ENCODE measurements around the gene PAOX.

The PAOX gene

DNA sequence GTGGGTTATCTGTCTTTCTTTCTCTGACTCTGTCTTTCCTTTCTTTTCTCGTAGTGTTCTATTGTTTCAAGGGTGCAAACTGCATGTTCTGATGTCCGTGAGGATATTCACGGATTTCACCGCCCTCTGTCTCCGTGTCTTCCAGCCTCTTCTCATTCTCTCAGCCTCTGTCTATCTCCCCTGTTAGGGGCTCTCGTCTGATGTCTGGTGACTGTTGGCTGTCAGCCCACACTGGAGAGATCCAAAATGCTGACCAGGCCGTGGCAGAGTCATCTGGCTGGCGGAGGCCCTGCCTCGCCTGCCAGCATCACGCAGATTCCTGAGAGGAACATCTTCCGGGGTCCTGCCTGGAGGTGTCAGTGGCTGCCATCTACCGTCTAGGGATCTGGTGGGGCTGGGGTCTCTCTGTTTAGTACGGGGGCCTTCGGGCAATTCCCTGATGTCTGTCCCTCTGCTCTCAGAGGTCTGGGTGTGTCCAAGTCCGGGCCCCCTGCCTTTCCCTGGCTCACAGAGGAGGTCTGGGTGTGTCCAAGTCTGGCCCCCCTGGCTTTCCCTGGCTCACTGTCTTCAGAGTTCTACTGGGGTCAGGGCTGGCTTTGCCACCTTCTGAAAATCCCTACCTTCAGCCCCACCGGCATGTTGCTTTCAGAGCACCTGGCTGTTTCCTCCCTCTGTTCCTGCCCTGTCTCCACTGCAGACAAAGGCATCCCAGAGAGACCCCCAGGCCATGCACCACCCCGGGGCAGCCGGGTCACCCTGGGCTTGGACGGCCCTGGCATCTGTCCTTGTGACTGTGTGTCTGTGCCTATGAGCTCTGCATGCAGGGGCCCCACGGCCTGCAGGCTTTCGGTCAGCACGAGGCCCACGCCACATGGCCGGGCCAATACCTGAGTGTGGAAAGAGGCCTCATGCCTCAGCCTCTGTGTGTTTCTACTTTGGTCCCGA, 60.7 kb downstream of the PAOX start:
- no peak for DNase-seq (ENCODE audit: low read depth)

DNA sequence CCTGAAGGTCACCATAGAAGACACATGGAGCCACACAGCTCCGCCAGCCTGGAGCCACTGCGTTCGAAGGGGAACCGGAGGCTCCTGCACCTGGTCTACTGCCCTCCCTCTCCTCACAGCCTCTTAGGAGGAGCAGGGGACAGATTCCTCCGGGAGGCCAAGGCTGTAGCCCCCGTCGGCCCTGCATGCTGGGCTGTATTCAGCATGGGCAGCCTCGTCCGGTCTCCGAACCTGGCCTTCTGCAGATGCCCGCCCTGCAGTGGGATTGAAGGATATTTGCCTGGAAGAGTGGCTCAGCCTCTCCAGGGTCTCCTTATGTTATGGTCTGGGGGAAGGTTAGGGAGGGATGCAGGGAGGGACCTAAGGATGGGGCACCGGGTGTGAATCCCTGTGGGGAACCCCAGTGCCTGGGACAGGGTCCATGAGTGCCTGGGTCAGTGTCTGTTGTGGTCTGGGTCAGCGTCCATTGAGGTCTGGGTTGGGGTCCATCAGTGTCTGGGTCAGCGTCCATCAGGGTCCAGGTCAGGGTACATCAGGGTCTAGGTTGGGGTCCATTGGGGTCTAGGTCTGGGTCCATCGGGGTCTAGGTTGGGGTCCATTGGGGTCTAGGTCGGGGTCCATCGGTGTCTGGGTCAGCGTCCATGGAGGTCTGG, 61.7 kb downstream of the PAOX start:
- no peak for DNase-seq (ENCODE audit: low read depth)
